Measurements from ENCODE around the gene KIF25.
"Not testable (repeated sequence)": the region's sequence is repeated elsewhere in the genome, so short reads cannot be mapped to it uniquely, and the experiment has no call there.

Gene KIF25

DNA sequence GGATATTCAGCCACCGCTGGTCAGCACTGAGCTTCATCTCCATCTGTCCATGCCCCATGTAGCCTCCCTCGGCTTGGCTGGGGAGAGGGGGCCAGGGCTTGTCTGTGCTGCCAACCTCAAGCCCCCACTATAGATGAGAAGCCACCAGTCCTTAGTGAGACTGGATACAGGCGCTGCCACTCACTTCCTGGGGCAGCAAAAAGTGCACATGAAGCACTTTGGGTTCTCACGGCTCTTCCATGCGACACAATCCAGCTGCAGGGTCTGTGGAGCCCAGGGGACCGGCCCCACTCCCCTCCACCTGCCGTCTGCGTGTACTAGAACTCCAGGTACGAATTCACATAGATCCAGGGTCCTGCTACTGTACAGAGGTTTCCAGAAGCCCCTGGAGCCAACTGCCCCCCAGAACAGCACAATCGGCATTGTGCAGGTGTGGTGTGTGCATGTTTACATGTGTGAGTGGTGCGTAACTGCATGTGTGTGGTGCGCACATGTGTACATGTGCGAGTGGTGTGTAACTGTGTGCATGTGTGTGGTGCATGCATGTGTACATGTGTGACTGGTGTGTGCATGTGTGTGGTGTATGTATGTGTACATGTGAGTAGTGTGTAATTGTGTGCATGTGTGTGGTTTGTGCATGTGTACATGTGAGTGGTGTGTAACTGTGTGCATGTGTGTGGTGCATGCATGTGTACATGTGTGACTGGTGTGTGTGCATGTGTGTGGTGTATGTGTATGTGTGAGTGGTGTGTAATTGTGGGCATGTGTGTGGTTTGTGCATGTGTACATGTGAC lies 76.7 kb downstream of the KIF25 start:
- no peak for DNase-seq

DNA sequence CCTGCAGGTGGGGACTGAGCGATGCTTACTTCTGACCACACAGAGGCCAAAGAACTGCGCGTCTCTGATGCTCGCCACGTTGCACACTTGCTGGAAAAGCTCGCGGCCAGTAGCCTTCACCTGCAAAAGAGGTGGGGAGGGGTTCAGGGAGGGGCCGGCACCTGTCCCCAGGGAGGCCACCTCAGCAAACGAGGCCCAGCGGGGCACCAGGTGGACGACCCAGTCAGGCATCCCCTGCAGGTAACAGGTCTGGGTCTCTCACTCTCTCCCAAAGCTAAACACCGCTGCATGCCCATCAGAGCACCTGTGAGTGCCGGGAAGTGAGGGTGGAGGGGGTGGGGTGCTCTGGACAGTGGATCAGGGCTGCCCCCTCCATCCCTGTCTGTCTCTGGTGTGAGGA lies 77.7 kb downstream of the KIF25 start:
- DNase-seq, result no peak

DNA sequence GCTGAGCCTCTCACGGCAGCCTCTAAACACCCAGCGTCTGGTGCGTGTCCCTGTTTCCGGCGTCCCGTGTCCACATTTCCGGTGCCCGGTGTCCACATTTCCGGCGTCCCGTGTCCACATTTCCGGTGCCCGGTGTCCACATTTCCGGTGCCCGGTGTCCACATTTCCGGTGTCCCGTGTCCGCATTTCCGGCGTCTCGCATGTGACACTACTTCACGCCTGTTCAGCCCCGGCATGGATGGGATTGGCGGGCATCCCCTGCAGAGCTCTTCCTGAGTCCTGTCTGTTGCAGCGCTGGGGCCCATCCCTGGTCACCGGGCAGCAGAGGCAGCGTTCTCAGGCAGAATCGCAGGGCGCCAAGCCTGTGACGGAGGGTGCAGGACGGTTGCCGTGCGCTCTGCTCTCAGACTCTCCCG lies 78.3 kb downstream of the KIF25 start:
- no peak for DNase-seq

DNA sequence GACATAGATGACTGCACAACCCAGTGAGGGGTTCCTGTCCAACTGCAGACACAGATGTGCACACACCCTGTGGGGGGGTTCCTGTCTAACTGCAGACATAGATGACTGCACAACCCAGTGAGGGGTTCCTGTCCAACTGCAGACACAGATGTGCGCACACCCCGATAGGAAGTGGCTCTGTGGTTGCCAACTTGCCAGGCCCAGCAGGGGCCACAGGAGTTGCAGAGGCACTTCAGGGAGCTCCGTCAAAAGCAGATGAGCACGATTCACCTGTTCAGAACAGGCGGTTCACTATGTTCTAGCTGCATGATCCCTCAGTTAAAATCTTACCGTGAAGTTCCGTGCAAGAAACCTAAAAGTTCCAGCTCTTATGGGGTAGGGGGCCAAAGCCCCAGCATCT lies 79.9 kb downstream of the KIF25 start:
- not testable (repeated sequence) for DNase-seq

DNA sequence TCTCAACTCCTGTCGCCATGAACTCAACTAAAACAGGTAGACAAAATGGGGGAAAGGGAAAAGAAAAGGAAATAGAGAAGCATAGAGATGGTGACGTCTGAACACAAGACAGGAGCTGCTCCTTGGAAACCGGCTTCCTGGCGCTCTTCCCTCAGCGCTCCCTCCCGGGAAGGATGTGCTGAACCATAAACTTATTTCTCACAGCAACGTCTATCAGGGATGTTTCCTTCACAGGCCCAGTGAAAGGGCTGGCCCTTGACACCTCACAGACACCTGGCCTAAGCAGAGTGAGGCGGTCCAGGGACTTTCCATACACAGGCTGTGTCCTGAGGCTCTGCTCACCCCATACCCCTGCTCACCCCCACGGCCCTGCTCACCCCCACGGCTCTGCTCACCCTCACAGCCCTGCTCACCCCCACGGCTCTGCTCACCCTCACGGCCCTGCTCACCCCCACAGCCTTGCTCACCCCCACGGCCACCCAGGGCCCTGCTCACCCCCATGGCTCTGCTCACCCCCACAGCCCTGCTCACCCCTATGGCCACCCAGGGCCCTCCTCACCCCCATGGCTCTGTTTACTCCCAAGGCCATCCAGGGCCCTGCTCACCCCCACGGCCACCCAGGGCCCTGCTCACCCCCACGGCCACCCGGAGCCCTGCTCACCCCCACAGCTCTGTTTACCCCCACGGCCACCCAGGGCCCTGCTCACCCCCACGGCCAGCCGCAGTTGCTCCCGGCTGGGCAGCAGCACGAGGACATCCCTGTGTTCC lies 80.9 kb downstream of the KIF25 start:
- no peak for DNase-seq

DNA sequence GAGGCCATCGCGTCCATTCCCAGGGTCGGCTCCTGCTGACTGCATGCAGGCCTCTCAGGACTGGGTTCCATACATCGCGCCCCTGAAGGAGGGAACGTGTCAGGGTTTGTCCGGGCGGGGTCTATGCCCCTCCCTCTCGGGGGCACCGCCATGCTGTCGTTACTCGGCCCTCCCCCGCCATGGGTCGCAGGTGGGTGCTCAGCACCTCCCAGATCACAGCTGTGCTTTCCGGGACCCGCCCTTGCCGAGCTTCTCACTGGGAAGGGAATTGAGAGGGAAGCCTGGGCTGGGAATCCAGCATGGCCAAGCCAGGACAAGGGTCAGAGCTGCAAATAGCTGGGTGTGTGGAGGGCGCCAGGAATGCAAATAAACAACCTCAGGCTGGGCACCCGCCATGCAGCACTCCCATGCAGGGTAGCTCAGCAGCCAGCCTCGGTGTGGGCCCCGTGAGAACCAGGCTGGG lies 81.5 kb downstream of the KIF25 start, which contains the start of gene FRMD1:
TSS of gene FRMD1 (minus strand) at position 270 of the 463 bp plus-strand sequence. CDS start at position 152, 118 bp downstream.
- no peak for DNase-seq

DNA sequence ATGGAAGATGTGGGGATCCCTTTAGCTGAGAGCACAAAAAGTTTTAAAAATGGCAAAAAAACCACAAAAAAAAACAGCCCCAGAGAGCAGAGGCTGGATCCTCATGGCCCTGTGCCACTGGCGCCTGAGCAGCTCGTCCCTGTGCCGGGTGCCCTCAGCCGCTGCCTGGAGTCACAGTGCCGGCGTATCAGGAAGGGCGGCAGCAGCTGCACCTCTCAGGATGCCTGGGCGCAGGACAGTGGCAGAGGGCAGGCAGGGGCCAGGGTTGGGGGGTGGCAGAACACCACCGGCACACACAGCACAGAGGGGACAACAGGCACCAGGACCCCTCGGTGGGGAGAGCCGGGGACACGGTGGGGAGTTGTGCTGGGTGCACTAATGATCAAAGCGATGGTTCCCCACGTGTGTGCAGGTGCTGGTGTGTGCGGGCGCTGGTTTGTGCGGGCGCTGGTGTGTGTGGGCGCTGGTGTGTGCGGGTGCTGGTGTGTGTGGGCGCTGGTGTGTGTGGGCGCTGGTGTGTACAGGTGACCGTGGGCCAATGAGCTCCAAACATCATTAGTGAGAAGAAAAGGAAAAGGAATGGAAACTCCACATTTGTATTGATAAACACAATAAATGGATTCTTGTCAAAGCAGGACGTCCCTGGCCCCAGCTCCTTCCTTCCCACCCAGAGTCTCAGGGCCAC lies 83.1 kb downstream of the KIF25 start:
- no peak for DNase-seq

DNA sequence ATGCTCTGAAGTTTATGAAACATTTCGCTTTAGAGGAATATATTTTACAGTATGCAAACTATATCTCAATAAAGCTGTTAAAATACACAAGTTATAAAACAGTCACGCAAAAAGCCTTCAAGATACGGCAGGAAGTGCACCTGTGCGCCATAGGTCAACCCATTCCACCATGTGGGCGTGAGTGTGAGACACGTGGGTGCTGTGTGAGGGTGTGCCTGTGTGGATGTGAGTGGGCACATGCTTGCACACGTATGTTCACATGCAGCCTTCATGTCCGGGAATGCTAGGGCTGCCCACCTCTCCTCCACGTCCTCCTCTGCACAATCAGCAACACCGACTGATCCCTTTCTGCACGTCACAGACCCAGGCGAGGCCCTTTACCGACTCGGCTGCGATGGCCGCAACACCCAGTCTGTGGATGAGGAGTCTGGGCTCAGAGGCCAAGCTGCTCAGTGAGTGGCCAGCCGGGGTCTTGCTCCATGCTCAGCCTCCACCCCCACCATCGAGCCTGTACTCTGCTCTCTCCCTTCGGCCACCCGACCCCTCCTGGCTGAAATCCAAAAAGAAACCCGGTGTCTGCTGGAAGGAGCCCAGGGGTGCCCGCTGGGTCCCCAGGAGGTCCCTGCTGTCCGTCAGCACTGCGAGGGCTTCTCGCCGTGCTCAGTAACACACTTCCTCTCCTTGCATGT lies 84.5 kb downstream of the KIF25 start:
- no peak for DNase-seq

DNA sequence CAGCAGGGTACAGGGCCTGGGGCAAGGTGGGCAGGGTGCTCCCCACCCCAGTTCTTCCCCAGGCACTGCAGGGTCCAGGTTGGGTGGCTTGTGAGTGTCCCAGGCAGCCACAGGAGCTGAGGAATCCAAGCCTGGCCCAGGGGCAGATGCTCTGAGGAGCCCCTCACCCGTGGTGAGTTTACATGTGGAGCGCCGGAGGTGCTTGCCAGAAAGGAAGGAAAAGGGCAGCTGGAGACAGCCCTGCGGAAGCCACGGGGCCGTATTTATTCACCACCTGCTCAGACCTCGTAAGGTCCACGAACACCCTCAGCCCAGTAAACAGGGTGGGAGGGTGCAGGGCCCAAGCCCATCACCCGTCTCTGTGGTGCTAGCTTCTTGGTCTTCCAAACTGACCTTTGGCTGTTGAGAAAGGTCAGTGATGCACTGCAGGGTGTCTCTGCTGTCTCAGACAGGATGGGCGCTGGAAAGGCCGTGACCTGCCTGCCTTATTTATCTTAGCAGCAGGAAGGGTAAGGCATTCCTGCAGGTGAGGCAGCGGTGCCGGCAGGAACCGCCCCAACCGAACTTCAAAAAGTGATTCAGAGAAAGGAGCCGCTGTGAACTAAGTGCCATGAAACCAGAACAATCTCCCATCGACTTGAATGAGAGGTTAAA lies 85.5 kb downstream of the KIF25 start:
- DNase-seq, result no peak

DNA sequence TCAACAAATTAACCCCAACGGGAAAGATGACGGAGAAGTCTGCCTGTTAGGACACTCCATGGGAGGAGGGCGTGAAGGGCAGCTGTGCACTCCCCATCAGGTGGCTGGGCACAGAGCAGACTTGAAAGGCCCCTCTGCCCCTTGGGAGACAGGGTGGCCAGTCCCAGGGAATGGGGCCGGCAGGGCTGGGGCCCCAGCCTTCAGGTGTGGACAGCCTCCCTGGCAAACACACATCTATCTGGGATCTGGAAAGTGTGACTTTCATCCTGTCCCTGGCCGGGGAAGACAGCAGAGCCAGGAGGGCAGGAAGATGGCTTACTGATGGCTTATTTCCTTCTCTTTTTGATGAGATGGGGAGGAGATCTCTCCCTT lies 86.0 kb downstream of the KIF25 start:
- DNase-seq, result no peak

DNA sequence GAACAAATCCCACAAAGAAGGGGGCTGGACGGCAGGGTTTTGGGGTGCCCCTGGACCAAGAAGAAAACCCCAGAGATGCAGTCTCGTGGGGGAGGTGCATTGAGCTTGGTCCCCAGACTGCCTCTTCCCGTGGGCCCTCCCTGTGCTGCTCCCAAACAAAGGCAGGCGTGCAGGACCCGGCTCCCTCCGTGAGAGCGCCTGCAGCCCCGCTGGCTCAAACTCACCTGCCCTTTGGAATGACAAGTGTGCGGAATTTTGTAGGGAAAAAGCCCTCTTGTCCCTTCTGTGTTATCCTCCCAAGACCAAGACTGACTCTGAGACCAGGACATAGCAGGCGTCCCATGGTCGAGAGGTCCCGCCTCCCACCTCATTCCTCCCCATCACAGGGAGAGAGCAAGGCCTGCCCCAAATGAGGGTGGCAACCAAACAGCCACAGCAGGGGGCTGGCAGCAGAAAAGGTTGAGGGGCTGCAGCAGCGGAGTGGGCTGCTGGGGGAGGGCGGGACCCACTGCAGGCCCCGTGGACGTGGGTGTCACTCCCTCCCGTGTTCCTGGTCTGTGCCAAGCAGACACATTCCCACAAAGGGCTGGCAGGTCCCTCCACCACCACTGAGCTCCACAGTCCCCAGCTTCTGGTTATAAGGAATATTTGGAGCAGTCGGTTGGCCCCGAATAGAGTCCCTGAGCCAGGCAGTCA lies 87.1 kb downstream of the KIF25 start:
- no peak for DNase-seq

DNA sequence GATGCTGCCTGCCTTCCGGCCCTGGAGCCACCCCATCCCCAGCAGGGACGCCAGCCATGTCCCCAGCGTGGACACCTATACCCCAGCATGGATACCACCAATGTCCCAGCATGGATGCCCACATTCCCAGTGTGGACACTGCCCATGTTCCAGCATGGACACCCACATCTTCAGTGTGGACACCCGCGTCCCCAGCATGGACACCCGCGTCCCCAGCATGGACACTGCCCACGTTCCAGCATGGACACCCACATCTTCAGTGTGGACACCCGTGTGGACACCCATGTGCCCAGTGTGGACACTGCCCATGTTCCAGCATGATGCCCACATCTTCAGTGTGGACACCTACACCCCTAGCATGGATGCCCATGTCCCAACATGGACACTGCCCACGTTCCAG lies 88.6 kb downstream of the KIF25 start:
- no peak for DNase-seq

DNA sequence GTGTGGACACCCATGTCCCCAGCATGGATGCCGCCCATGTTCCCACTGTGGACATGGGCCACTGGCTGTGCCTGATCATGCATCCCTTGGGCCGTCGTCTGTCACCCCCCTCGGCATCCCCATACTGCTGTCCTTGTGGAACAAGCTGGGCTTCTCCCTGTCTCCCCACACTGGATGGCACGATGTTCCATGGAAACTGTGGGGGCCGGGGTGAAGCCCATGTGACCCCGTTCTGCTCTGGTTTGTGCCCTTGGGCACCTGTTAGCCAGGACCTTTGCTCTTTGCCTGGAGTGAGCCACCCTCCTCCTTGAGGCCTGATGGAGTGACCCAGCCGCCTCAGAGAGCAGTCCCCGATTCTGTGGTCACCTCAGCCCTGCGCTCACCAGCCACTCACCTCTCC lies 89.1 kb downstream of the KIF25 start:
- no peak for DNase-seq

DNA sequence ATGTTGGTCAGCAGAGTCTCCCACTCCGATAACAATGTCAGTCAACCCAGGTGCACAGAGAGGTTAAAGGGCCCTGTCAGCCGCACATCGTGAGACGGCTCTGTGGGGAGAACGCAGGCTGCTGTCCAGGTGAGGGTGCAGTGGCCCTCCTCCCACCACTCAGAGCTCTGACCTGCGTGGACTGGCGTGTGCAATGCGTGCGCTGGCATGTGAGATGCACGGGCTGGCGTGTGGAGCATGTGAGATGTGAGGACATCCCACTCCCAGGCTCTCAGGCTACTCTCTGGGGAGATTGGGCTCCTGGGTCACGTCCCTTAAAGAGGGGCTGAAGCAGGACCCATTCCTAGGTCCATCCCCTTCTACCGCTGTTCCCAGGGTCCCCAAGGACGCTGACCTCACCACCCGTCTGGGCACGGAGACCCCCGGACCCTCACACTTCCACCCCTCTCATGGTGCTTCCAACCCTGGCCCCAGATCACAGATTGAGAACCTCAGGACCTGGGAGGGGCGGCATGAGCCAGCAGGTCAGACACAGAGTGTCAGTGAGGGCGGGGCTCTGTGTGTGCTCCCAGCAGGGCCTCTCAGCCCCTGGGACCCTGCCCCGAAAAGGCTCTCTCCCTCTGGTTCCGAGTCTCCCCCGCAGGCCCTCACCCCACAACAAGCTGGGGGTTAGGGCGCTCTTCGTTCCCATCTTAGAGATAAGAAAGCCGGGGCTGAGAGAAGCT lies 90.1 kb downstream of the KIF25 start:
- no peak for DNase-seq

DNA sequence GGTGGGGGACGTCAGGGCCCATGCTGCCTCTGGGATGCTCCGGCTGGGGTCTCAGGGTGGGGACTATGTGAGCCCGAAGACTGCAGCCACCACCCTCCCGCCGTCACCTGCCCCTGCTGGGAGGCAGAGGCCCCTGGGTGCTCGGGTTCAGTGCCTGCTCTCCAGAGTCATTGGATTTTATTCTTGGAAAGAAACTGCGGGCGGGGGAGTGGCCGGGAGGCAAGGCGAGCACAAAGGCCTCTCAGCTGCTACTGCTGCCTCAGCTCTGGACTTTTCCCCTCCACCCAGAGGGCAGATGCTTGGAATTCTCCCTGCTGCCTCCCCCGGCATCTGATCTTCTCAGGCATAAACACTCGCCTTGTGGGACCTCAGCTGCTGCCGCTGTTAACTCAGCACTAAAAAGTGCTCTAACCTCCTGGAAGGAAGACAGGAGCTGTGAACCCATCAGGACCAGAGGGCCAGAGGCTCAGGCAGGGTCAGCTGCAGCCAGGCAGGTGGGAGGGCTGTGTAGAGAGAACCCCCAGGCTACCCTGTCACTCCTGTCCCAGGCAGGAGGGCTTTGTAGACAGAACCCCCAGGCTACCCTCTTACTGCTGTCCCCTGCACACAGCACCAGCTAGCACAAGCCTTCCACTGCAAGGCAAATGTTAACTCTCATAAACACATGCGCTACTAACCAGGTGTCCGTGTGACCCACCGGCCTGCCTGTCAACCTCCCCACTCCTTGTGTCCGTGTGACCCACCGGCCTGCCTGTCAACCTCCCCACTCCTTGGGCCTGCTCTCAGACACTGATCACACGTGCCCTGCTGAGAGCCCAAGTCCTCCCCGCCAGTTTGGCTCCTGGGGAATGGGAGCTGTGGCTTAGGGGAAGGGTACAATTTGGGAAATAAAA lies 90.9 kb downstream of the KIF25 start:
- DNase-seq, result no peak

DNA sequence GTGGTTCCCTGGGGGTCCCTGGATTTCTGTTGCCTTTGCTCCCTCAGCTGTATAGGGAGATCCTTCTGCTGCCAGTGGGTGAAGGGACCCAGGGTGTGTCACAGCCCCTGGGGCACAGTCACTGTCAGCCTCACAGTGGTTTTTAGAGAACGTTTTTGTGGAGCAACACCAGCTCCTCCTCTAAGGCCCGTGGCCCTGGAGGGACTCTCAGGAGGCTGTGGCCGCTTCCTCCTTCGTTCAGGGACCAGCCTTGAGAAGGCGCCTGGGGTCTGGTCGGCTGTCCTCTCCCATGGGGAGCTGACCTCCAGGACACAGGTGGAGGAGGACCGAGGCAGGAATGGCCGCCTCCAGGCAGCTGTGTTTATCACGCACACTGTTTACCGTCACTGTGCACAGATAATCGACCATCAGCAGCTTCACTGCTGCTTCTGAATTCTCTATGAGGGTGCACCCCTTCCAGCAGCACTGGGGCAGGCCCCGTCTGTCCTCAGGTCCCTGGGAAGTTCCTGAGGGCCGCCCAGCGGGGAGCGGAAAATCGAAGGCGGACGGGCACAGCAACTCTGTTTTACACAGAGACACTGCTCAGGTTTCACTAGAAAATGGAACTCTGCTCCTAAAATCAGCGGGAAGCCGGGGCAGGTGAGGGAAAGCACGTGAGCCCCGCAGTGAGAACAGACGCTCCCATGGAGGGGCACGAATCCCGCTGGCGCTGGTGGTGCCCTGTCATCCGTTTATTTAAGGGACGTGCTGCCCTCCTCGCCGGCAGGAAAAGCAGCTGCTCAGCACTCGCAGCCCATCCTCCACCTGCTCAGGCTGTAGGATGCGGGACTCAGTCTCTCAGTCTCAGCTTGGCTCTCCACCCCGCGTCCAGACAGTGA lies 92.0 kb downstream of the KIF25 start:
- peak; percentile 72 for DNase-seq

DNA sequence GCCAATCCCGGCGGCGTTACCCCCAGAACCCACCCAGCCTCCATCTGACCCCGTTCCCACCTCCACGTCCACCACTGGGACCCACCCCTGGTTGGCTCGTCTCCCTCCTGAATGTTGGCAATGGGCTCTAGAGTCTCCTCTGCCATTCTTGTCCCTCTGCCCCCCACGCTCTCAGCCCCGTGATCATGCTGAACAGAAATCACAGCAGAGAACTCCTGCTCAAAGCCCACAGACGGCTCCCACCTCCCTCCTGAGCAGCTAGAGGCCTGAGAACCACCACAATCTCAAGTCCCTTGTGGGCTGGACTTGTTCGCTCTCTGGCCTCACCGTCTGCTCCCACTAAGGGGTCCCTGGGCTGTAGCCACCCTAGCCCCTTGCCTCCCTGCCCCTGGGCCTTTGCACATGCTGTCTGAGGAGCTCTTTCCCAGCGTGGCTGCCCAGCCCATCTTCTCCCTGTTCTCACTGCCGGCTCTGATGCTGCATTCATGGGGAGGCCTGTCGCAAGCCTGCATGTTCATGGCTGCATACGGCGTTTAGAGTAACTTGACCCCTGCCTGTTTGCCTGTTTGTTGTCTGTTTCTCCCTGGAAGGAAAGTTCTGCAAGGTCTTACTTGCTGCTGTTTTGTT lies 92.7 kb downstream of the KIF25 start:
- DNase-seq, result no peak

DNA sequence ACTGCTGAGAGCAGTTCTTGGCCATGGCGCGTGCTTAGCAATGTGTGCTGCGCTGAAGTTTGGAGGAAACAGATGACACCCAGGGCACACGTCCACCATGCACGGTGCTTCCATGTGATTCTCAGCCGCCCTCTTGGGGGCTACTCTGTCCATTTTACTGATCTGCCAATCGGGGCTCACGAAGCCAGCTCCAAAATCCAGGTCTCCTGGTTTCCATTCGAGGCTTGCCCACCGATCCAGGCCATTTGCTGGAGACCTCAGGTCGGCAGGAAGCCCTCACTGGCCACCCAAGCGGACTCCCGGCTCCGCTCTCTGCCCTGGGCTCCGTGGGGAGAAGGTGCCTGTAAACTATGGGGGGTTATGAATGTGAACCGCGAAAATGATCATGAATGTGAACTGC lies 93.2 kb downstream of the KIF25 start:
- DNase-seq, result no peak
